NB4 (cell line): ENCODE data around the gene NRXN3.
A peak's percentile ranks its signal among the peaks of the same experiment; 100 is the strongest.

Experiments
- DNase-seq: peaks from one replicate; pipeline ENCODE4 v3.0.0; 2010; ENCODE audit warnings: low read depth
- H3K4me3 ChIP-seq: one replicate; pipeline ENCODE4 v1.5.1; 2011; ENCODE audit warnings: mild to moderate bottlenecking, low read depth, low read length, moderate library complexity
- MYC ChIP-seq: IDR thresholded peaks from 2 replicates; pipeline ENCODE4 v1.6.1; 2011; ENCODE audit warnings: low read depth, low read length
- POLR2A ChIP-seq: IDR thresholded peaks from 2 replicates; pipeline ENCODE4 v1.6.1; 2011; ENCODE audit warnings: mild to moderate bottlenecking; ENCODE audit not compliant: insufficient read length; ENCODE audit errors: extremely low read depth
- TF ChIP-seq, protein P1 (sequence below): IDR thresholded peaks from 2 replicates; pipeline ENCODE4 v1.6.1; 2011; ENCODE audit warnings: low read depth, low read length
- TF ChIP-seq, protein P2 (sequence below): IDR thresholded peaks from one replicate; pipeline ENCODE4 v1.5.1; 2012; ENCODE audit warnings: low read depth, low read length

The NRXN3 gene

DNA sequence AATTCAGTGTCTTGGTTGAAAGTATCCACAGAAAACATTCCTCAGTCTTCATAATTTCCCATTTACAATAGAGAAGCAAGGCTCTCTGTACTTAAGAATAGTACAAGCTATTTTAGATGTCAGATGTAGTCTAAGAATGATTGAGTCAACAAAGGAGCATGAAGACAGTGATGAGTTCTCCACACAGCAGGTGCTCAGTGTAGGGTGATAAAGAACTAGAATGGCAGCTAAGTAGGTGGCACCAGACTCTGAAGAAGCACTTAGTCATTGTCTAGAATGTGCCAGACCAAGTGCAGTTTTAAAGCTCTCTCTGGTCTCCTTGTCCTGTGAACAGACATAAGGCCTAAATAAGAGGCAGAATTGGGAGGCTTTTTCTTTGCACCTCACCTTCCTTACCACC lies 504.6 kb downstream of the NRXN3 start:
- no peak for DNase-seq
- no peak for TF ChIP-seq MYC
- TF ChIP-seq, protein P1, sequence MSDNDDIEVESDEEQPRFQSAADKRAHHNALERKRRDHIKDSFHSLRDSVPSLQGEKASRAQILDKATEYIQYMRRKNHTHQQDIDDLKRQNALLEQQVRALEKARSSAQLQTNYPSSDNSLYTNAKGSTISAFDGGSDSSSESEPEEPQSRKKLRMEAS, result no peak
- TF ChIP-seq, protein P2, sequence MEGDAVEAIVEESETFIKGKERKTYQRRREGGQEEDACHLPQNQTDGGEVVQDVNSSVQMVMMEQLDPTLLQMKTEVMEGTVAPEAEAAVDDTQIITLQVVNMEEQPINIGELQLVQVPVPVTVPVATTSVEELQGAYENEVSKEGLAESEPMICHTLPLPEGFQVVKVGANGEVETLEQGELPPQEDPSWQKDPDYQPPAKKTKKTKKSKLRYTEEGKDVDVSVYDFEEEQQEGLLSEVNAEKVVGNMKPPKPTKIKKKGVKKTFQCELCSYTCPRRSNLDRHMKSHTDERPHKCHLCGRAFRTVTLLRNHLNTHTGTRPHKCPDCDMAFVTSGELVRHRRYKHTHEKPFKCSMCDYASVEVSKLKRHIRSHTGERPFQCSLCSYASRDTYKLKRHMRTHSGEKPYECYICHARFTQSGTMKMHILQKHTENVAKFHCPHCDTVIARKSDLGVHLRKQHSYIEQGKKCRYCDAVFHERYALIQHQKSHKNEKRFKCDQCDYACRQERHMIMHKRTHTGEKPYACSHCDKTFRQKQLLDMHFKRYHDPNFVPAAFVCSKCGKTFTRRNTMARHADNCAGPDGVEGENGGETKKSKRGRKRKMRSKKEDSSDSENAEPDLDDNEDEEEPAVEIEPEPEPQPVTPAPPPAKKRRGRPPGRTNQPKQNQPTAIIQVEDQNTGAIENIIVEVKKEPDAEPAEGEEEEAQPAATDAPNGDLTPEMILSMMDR, result no peak
- no peak for TF ChIP-seq POLR2A
- no peak overlapping the region for H3K4me3 ChIP-seq

DNA sequence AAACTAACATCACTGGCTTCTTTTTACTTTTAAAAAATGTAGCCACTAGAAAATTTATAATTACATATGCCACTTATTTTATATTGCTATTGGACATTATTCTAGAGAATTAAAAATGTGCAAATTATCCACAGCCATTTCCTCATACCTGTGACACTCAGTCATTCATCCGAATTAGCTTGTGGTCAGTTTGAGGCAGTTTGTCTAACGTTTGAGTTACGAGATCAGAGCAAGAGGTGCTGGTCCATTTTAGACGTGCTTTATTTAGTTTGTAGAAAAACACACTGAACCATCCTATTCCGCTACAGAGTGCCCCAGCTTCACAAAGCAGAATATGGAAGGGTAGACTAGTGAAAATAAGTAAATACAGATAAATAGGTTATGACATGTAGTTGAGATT lies 513.0 kb downstream of the NRXN3 start:
- H3K4me3 ChIP-seq, result no peak overlapping the region
- DNase-seq, result no peak
- TF ChIP-seq, protein P1, result no peak
- no peak for TF ChIP-seq POLR2A
- no peak for TF ChIP-seq MYC
- TF ChIP-seq, protein P2, result no peak

DNA sequence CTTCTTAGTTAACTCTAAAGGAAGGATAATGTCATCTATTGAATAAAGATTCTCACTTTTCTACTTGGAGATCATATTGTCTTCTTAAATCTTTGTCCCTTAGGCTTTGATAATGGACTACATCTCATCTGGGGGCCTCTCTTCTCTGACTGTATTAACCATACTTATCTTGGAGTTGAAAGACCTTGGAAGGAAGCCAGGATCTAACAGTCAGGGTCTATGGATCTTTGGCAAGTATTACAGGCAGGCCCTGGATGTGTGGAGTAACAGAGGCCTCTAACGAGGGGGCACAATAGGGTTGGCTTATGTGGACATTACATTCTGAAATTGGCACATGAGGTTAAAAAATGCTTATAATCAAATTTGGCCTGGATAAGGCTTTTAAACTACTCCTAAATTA lies 513.8 kb downstream of the NRXN3 start:
- no peak overlapping the region for H3K4me3 ChIP-seq
- no peak for DNase-seq
- TF ChIP-seq, protein P1, result no peak
- TF ChIP-seq POLR2A, result no peak
- no peak for TF ChIP-seq MYC
- TF ChIP-seq, protein P2, result no peak

DNA sequence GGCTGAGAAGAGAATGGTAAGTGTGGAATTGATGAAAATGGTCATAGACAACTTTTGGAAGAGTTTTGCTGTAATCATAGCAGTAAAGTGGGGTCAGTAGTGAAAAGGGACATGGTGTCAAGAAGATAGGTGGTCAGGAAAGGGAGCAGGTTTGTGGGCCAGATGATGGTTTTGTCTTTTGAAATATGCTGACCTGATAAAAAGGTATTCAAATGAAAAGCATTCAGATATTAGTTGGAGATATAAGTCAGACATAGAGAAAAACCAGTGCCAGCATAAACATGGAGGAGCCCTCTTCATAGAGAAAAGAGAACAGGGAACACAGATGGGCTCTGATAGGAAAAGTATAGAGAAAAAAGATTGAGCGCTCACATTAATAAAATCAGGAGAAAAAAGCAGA lies 518.3 kb downstream of the NRXN3 start:
- no peak for DNase-seq
- H3K4me3 ChIP-seq, result no peak overlapping the region
- TF ChIP-seq POLR2A, result no peak
- TF ChIP-seq, protein P1, result no peak
- no peak for TF ChIP-seq MYC
- TF ChIP-seq, protein P2, result no peak

DNA sequence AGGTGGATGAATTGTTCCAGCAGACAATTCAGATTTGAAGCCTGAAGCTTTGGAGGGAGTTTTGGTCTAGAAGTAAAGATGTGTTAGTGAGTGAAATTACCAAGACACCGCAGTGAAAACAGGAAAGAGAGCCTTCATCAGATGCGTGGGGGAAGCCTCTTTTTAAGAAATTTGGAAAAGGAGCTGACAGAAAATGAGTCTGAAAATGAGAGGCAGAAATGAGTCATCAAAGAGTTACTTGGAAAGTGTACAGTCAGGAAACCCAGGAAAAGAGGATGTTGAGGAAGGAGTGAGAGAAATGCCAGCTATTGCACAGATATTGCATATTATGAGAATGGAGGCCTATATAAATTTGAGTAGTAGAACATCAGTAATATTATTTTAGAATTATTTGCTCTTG lies 520.7 kb downstream of the NRXN3 start:
- TF ChIP-seq, protein P1, result no peak
- TF ChIP-seq MYC, result no peak
- H3K4me3 ChIP-seq, result no peak overlapping the region
- DNase-seq, result no peak

DNA sequence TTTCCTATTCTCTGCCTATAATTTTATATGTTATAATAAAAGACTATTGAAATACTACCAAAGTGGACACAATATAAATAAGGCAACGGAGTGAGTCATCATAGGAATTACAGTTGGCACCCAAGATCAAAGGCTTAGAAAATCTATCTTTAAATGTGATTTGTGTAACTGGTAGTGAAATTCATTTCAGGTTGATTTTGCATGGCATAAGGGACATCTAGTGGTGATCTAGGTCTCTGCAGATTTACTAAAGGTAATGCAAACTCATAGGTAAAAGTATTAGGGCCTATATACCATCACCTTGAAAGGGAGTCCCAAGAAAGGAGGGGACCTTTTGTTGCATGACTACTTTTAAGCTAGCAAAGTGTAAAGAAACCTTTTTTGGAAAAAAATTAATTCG lies 527.2 kb downstream of the NRXN3 start:
- peak; percentile 18 for DNase-seq
- no peak overlapping the region for H3K4me3 ChIP-seq
- TF ChIP-seq, protein P1, result no peak
- TF ChIP-seq, protein P2, result peak; percentile 25
- no peak for TF ChIP-seq POLR2A
- TF ChIP-seq MYC, result no peak
